CD14-positive monocyte (primary cell): ENCODE measurements around the gene PVR. TPM values are rescaled to one million over a fixed set of nuclear protein-coding genes. Genes with fewer than 3 reads are reported as not detected.

Source experiments
- DNase-seq, 3 donors: peaks; one replicate each; pipeline ENCODE4 v3.0.0-alpha.2; 2011 to 2022
- H2AFZ ChIP-seq: 2 replicates; pipeline ENCODE4 v1.6.0; 2012; ENCODE audit warnings: mild to moderate bottlenecking, low read depth, low read length, inconsistent platforms; ENCODE audit not compliant: insufficient read depth, poor library complexity, severe bottlenecking
- H3K27ac ChIP-seq, 2 donors: 1 replicate in 1 of 2; 2 replicates in 1 of 2; pipeline ENCODE4 v1.5.1; 2012 to 2013; ENCODE audit warnings: low read length in 2 of 2, control low read depth in 1 of 2, inconsistent platforms in 1 of 2, low read depth in 1 of 2, mild to moderate bottlenecking in 1 of 2
- H3K27me3 ChIP-seq, 2 donors: one replicate each; pipeline versions ENCODE4 v1.6.0 to v1.6.1; 2011 to 2013; ENCODE audit warnings: low read length in 2 of 2; ENCODE audit not compliant: control insufficient read depth in 2 of 2, insufficient read depth in 2 of 2
- H3K36me3 ChIP-seq, 2 donors: replicated peaks in 1 of 2; 1 replicate in 1 of 2; 2 replicates in 1 of 2; pipeline versions ENCODE4 v1.5.1 to v1.6.1; 2012 to 2013; ENCODE audit warnings: low read length in 2 of 2, control low read depth in 1 of 2, inconsistent platforms in 1 of 2, mild to moderate bottlenecking in 1 of 2; ENCODE audit not compliant: insufficient read depth in 2 of 2, control insufficient read depth in 1 of 2
- H3K4me1 ChIP-seq, 2 donors: 1 replicate in 1 of 2; 2 replicates in 1 of 2; pipeline versions ENCODE4 v1.5.1 to v1.6.1; 2012 to 2013; ENCODE audit warnings: low read length in 2 of 2, control low read depth in 1 of 2, inconsistent platforms in 1 of 2, mild to moderate bottlenecking in 1 of 2, moderate library complexity in 1 of 2; ENCODE audit not compliant: insufficient read depth in 2 of 2, control insufficient read depth in 1 of 2
- H3K4me2 ChIP-seq: replicated peaks from 2 replicates; pipeline ENCODE3; 2012; ENCODE audit warnings: low read length, moderate library complexity, mild to moderate bottlenecking; ENCODE audit not compliant: poor library complexity, severe bottlenecking; ENCODE audit errors: extremely low read depth
- H3K4me3 ChIP-seq, 3 experiments: fragments of 200-600 bp in 1 of 3; sonication (generic) in 1 of 3; replicated peaks in 1 of 3; 1 replicate in 2 of 3; 2 replicates in 1 of 3; pipeline ENCODE4 v1.5.1; 2011 to 2013; ENCODE audit warnings: low read length in 3 of 3, mild to moderate bottlenecking in 3 of 3, control low read depth in 2 of 3, low read depth in 2 of 3, inconsistent platforms in 1 of 3, moderate library complexity in 1 of 3
- H3K79me2 ChIP-seq: 2 replicates; pipeline ENCODE4 v1.6.0; 2012; ENCODE audit warnings: mild to moderate bottlenecking, control low read depth, inconsistent platforms, low read length, moderate library complexity; ENCODE audit not compliant: insufficient read depth
- H3K9ac ChIP-seq: 2 replicates; pipeline ENCODE4 v1.6.0; 2017; ENCODE audit warnings: low read length, mild to moderate bottlenecking; ENCODE audit not compliant: insufficient read depth, poor library complexity, severe bottlenecking
- H3K9me3 ChIP-seq, 2 donors: replicated peaks in 1 of 2; 1 replicate in 1 of 2; 2 replicates in 1 of 2; pipeline versions ENCODE4 v1.5.1 to v1.6.1; 2012 to 2013; ENCODE audit warnings: low read length in 2 of 2, control low read depth in 1 of 2; ENCODE audit not compliant: control insufficient read depth in 1 of 2, insufficient read depth in 1 of 2
- H4K20me1 ChIP-seq: 2 replicates; pipeline ENCODE4 v1.6.0; 2012; ENCODE audit warnings: mild to moderate bottlenecking, low read length, control low read depth, moderate library complexity; ENCODE audit not compliant: insufficient read depth
- H3K27ac Mint-ChIP-seq, 7 donors: one replicate each; pipeline ENCODE4 v1.8.0; 2020; ENCODE audit warnings: mild to moderate bottlenecking in 7 of 7, mixed read lengths in 7 of 7, moderate library complexity in 6 of 7, inconsistent platforms in 2 of 7
- H3K27me3 Mint-ChIP-seq, 3 donors: one replicate each; pipeline ENCODE4 v1.8.0; 2021 to 2022; ENCODE audit warnings: low read depth in 3 of 3, mild to moderate bottlenecking in 3 of 3, mixed read lengths in 3 of 3, moderate library complexity in 3 of 3, inconsistent platforms in 1 of 3
- H3K36me3 Mint-ChIP-seq, 2 donors: one replicate each; pipeline ENCODE4 v1.8.0; 2020; ENCODE audit warnings: mixed read lengths in 2 of 2, inconsistent platforms in 1 of 2, mild to moderate bottlenecking in 1 of 2
- H3K4me1 Mint-ChIP-seq: one replicate; pipeline ENCODE4 v1.8.0; 2020; ENCODE audit warnings: mild to moderate bottlenecking, mixed read lengths
- H3K4me3 Mint-ChIP-seq, 2 donors: one replicate each; pipeline ENCODE4 v1.8.0; 2020; ENCODE audit warnings: mild to moderate bottlenecking in 2 of 2, mixed read lengths in 2 of 2, moderate library complexity in 1 of 2
- H3K9me3 Mint-ChIP-seq, 7 donors: one replicate each; pipeline ENCODE4 v1.8.0; 2020 to 2022; ENCODE audit warnings: mixed read lengths in 7 of 7, mild to moderate bottlenecking in 6 of 7, moderate library complexity in 6 of 7, inconsistent platforms in 2 of 7
- WGBS: methylation state at CpG from one replicate; pipeline ENCODE4 v1.1.5; 2013; ENCODE audit warnings: missing lambda C conversion rate; ENCODE audit not compliant: insufficient coverage; 5-methylcytosine and 5-hydroxymethylcytosine counted together
- intact Hi-C, 2 donors: fragments of 100-400 bp; cut with micrococcal nuclease; formaldehyde crosslinking; loops; one replicate each; pipeline versions ENCODE4 v1.15.0 to v1.15.1; 2023
- polyA plus RNA-seq, 3 donors: library from polyadenylated mRNA; depleted of rRNA in 1 of 3; unstranded in 2 of 3; stranded (reverse) in 1 of 3; fragments of 300-500 nt in 2 of 3; fragments of >200 nt in 1 of 3; fragmentation: Illumina TruSeq in 2 of 3; gene quantifications; 1 replicate in 2 of 3; 2 replicates in 1 of 3; pipeline ENCODE4 v1.2.3, GENCODE V29; 2012 to 2021
- TF ChIP-seq, protein P1 (sequence below): fragments of 200-600 bp; IDR thresholded peaks from one replicate; pipeline ENCODE4 v1.8.0; 2022; ENCODE audit warnings: antibody characterized with exemption, mild to moderate bottlenecking

The PVR gene
- polyA plus RNA-seq, 3 donors = 10.1 to 20.2 (median 12.9) TPM

DNA sequence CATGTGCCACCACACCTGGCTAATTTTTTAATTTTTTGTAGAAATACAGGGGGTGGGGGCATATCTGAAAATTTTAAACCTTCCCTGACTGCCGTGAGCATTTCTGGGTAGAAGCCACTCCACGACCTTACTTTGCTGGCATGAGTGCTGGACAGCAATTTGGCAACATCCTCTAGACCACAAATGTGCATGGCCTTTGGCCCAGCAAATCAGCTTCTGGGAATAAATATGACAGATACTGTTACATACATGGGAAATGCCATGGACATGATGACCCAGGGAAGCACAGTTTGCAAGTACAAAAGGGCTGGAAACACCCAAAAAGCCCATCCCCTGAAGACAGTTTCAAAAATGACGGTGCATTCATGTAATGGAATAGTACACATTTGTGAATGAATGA lies 3.2 kb upstream of the PVR start:
- intact Hi-C loops = no loop called here
- Histone ChIP-seq H3K27ac (no peak overlapping the region), H3K27me3 (no peaks in the 10 kb centered on the region), H3K9me3 (no peaks in the 10 kb centered on the region), H3K4me3 (no peak overlapping the region), H3K36me3 (no peaks in the 10 kb centered on the region), H2AFZ (no peak overlapping the region), H3K4me1 (peaks cover 27 to 34% of the 10 kb centered on the region in 2 donors), H3K79me2 (peaks cover 6% of the 10 kb centered on the region), H3K9ac (no peak overlapping the region), H3K4me2 (no peak overlapping the region), H4K20me1 (no peaks in the 10 kb centered on the region)
- Mint-ChIP-seq H3K4me3 (no peak overlapping the region), H3K9me3 (no peaks in the 10 kb centered on the region), H3K27ac (no peak overlapping the region), H3K4me1 (peaks cover 33% of the 10 kb centered on the region), H3K36me3 (no peaks in the 10 kb centered on the region), H3K27me3 (peaks cover 3 to 10% (median 6%) of the 10 kb centered on the region in 3 donors)
- TF ChIP-seq, protein P1, sequence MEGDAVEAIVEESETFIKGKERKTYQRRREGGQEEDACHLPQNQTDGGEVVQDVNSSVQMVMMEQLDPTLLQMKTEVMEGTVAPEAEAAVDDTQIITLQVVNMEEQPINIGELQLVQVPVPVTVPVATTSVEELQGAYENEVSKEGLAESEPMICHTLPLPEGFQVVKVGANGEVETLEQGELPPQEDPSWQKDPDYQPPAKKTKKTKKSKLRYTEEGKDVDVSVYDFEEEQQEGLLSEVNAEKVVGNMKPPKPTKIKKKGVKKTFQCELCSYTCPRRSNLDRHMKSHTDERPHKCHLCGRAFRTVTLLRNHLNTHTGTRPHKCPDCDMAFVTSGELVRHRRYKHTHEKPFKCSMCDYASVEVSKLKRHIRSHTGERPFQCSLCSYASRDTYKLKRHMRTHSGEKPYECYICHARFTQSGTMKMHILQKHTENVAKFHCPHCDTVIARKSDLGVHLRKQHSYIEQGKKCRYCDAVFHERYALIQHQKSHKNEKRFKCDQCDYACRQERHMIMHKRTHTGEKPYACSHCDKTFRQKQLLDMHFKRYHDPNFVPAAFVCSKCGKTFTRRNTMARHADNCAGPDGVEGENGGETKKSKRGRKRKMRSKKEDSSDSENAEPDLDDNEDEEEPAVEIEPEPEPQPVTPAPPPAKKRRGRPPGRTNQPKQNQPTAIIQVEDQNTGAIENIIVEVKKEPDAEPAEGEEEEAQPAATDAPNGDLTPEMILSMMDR = no peak
- peak in 1 of 3 donors; percentile 28 for DNase-seq
- 80% methylated on average over 1 of the region's 3 CpGs for WGBS

DNA sequence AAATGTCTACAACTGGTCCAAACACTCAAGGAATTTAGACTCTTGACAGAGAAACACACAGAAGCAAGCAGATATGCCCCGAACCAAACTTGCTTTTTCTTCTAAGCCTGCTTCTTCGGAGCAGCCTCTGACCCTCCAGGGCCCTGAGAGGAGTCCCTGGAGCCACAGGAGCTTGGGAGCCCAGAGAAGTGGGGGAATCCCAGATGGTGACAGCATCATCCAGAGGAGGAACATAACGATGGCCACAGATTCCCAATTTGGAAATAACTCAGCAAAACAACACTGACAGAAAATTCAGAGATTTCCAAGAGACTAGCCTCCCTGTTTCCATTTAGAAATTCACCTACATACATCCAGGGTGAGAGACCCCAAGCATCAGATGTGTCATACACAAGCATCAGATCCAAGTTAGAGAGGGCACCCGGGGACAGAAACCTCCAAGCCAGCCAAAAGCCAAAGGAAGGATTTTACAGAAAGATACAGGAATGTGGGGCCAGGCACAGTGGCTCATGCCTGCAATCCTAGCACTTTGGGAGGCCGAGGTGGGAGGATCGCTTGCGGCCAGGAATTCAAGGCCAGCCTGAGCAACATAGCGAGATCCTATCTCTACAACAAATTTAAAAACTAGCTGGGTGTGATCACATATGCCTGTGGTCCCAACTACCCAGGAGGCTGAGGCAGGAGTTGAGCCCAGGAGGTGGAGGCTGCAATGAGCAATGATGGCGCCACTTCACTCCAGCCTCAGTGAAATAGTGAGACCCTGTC lies 2.0 kb upstream of the PVR start:
- Mint-ChIP-seq H3K36me3 (peaks cover 5 to 7% of the 10 kb centered on the region in 2 donors), H3K9me3 (no peaks in the 10 kb centered on the region), H3K4me3 (peak overlapping the region in 1 of 2 donors; percentile 21), H3K27ac (peak overlapping the region in 1 of 7 donors; percentile 41), H3K27me3 (peaks cover 3 to 10% (median 6%) of the 10 kb centered on the region in 3 donors), H3K4me1 (peaks cover 23% of the 10 kb centered on the region)
- Histone ChIP-seq H3K27me3 (no peaks in the 10 kb centered on the region), H3K9ac (no peak overlapping the region), H3K9me3 (no peaks in the 10 kb centered on the region), H3K4me3 (no peak overlapping the region), H3K27ac (no peak overlapping the region), H4K20me1 (peaks cover 11% of the 10 kb centered on the region), H3K4me1 (peaks cover 15 to 23% of the 10 kb centered on the region in 2 donors), H3K4me2 (no peak overlapping the region), H2AFZ (no peak overlapping the region), H3K36me3 (no peaks in the 10 kb centered on the region), H3K79me2 (peaks cover 6% of the 10 kb centered on the region)
- TF ChIP-seq, protein P1 = no peak
- intact Hi-C loops = no loop called here
- no peak for DNase-seq
- WGBS = 100% methylated on average over 2 of the region's 9 CpGs
